Choroid plexus epithelial cell (primary cell): Measurements from ENCODE around the gene TUBA1C.

Source experiments
- DNase-seq: peaks from one replicate; pipeline ENCODE4 v3.0.0-alpha.2; 2010; ENCODE audit warnings: low read depth
- H3K4me3 ChIP-seq: 2 replicates; pipeline ENCODE4 v1.5.1; 2011; ENCODE audit warnings: low read depth, mild to moderate bottlenecking, control low read depth, low read length, moderate library complexity
- CTCF ChIP-seq: conservative IDR thresholded peaks from 2 replicates; pipeline ENCODE4 v1.5.1; 2011; ENCODE audit warnings: low read depth, mild to moderate bottlenecking, control low read depth, inconsistent platforms, low read length, moderate library complexity

The TUBA1C gene

GRCh38 chr12:49227713-49228112 is 37.2 kb upstream of the TUBA1C start:
- H3K4me3 ChIP-seq = no peak overlapping the region
- TF ChIP-seq CTCF = no peak
- DNase-seq = no peak

- DNase-seq = no peak
- H3K4me3 ChIP-seq = no peak overlapping the region
- no peak for TF ChIP-seq CTCF
Measured at GRCh38 chr12:49228653-49229052, 36.2 kb upstream of the TUBA1C start.

- no peak overlapping the region for H3K4me3 ChIP-seq
- DNase-seq = no peak
- no peak for TF ChIP-seq CTCF
Measured at GRCh38 chr12:49230176-49230804, 34.6 kb upstream of the TUBA1C start.

- TF ChIP-seq CTCF = no peak
- DNase-seq = no peak
- H3K4me3 ChIP-seq = no peak overlapping the region
Measured at GRCh38 chr12:49230805-49231194, 34.1 kb upstream of the TUBA1C start.

GRCh38 chr12:49231878-49232655 is 32.8 kb upstream of the TUBA1C start:
- H3K4me3 ChIP-seq = no peak overlapping the region
- peak; percentile 10 for DNase-seq
- no peak for TF ChIP-seq CTCF

GRCh38 chr12:49232940-49233841 is 31.7 kb upstream of the TUBA1C start:
- peak; percentile 53 for DNase-seq
- TF ChIP-seq CTCF = peak; percentile 34
- H3K4me3 ChIP-seq = peak overlapping the region; percentile 28
